Nephron progenitor cell (in vitro differentiated cells): ENCODE data around the gene NKX1-2.
A peak's percentile ranks its signal among the peaks of the same experiment; 100 is the strongest.

Experiments
- DNase-seq: peaks from one replicate; pipeline ENCODE4 v3.0.0; 2021
- H3K27ac Mint-ChIP-seq: 2 replicates; pipeline ENCODE4 v1.8.0; 2021; ENCODE audit warnings: mild to moderate bottlenecking, moderate library complexity, mixed read lengths
- H3K27me3 Mint-ChIP-seq: 2 replicates; pipeline ENCODE4 v1.8.0; 2021; ENCODE audit warnings: mild to moderate bottlenecking, low read depth, mixed read lengths; ENCODE audit not compliant: poor library complexity
- H3K36me3 Mint-ChIP-seq: 2 replicates; pipeline ENCODE4 v1.8.0; 2021; ENCODE audit warnings: low read depth, mixed read lengths
- H3K4me1 Mint-ChIP-seq: 2 replicates; pipeline ENCODE4 v1.8.0; 2021; ENCODE audit warnings: mixed read lengths
- H3K4me3 Mint-ChIP-seq: 2 replicates; pipeline ENCODE4 v1.8.0; 2021; ENCODE audit warnings: mild to moderate bottlenecking, moderate library complexity, mixed read lengths
- H3K9me3 Mint-ChIP-seq: 2 replicates; pipeline ENCODE4 v1.8.0; 2021; ENCODE audit warnings: mild to moderate bottlenecking, moderate library complexity, mixed read lengths
- TF ChIP-seq, protein P1 (sequence below): fragments of 200-600 bp; sonication (generic); IDR thresholded peaks from 2 replicates; pipeline ENCODE4 v1.5.0; 2021; ENCODE audit warnings: antibody characterized with exemption

NKX1-2 gene

GRCh38 chr10:124474514-124475070 lies 24.8 kb upstream of the NKX1-2 start:
- Mint-ChIP-seq H3K9me3 (no peaks in the 10 kb centered on the region), H3K27ac (peak overlapping the region; percentile 77), H3K36me3 (no peaks in the 10 kb centered on the region), H3K4me3 (no peak overlapping the region), H3K4me1 (peaks cover 29% of the 10 kb centered on the region), H3K27me3 (peaks cover 6% of the 10 kb centered on the region)
- TF ChIP-seq, protein P1, sequence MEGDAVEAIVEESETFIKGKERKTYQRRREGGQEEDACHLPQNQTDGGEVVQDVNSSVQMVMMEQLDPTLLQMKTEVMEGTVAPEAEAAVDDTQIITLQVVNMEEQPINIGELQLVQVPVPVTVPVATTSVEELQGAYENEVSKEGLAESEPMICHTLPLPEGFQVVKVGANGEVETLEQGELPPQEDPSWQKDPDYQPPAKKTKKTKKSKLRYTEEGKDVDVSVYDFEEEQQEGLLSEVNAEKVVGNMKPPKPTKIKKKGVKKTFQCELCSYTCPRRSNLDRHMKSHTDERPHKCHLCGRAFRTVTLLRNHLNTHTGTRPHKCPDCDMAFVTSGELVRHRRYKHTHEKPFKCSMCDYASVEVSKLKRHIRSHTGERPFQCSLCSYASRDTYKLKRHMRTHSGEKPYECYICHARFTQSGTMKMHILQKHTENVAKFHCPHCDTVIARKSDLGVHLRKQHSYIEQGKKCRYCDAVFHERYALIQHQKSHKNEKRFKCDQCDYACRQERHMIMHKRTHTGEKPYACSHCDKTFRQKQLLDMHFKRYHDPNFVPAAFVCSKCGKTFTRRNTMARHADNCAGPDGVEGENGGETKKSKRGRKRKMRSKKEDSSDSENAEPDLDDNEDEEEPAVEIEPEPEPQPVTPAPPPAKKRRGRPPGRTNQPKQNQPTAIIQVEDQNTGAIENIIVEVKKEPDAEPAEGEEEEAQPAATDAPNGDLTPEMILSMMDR, result no peak
- DNase-seq, result no peak

DNA sequence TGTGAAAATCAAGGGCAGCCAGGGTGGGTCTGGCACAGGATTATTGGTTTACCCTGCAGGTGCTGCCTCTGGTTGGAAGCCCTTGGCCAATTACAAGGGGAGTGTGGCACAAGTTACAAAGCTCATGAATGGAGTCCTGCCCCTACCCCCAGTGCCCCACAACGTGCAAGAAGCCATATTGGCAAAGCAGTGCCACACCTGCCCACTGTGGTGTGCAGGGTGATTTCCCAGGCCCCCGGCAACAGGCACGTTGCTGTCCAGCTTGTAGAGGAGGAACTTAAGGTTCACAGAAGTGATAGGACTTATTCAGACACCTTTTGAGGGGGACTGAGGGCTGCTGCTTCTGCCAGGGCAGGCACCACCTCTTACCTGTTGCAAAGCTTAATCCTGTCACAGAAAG lies 23.2 kb upstream of the NKX1-2 start:
- Mint-ChIP-seq H3K4me1 (peaks cover 28% of the 10 kb centered on the region), H3K4me3 (no peak overlapping the region), H3K27ac (no peak overlapping the region), H3K27me3 (peaks cover 9% of the 10 kb centered on the region), H3K36me3 (no peaks in the 10 kb centered on the region), H3K9me3 (no peaks in the 10 kb centered on the region)
- TF ChIP-seq, protein P1, result no peak
- DNase-seq, result no peak

- H3K9me3 Mint-ChIP-seq, result no peaks in the 10 kb centered on the region
- no peak overlapping the region for H3K4me3 Mint-ChIP-seq
- no peak for DNase-seq
- peaks cover 26% of the 10 kb centered on the region for H3K4me1 Mint-ChIP-seq
- H3K27me3 Mint-ChIP-seq, result peaks cover 9% of the 10 kb centered on the region
- H3K36me3 Mint-ChIP-seq, result no peaks in the 10 kb centered on the region
- TF ChIP-seq, protein P1, result no peak
- H3K27ac Mint-ChIP-seq, result no peak overlapping the region
Observed at GRCh38 chr10:124472071-124472470, 22.2 kb upstream of the NKX1-2 start.

- H3K4me3 Mint-ChIP-seq, result no peak overlapping the region
- H3K36me3 Mint-ChIP-seq, result no peaks in the 10 kb centered on the region
- H3K27ac Mint-ChIP-seq, result no peak overlapping the region
- H3K4me1 Mint-ChIP-seq, result peaks cover 31% of the 10 kb centered on the region
- H3K27me3 Mint-ChIP-seq, result peaks cover 9% of the 10 kb centered on the region
- TF ChIP-seq, protein P1, result no peak
- H3K9me3 Mint-ChIP-seq, result no peaks in the 10 kb centered on the region
- no peak for DNase-seq
Observed at GRCh38 chr10:124470544-124471434, 21.0 kb upstream of the NKX1-2 start.

DNA sequence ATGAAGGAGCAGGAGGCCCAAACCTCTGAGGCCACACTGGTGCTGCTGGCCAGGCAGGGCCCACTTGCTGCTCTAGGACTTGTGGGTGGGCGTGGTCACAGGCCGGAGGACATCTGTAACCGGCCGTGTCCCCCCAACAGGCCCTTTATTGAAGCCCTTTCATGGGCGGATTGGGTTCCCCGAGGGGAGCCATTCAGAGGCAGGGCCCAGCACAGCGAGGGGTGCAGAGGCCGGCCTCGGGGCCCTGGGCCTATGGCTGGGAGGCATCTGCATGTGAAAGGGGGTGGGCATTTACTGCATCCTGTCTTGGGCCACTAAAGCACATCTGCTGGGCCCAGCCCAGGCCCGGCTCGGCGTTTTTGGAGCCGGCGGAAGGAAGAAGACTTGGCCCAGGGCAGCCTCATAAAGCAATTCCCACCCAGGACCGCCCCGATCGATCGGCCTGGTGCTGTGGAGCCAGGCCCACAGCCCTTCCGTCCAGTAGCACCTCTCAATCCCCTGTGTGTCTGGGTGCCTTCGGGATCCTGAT lies 20.2 kb upstream of the NKX1-2 start:
- Mint-ChIP-seq H3K4me1 (peaks cover 32% of the 10 kb centered on the region), H3K9me3 (no peaks in the 10 kb centered on the region), H3K4me3 (no peak overlapping the region), H3K27ac (no peak overlapping the region), H3K27me3 (peaks cover 13% of the 10 kb centered on the region), H3K36me3 (no peaks in the 10 kb centered on the region)
- DNase-seq, result no peak
- TF ChIP-seq, protein P1, result no peak
